Parathyroid adenoma (tissue), 2 donors: ENCODE data around the gene ITPR3.

ENCODE experiments used
- H2AFZ ChIP-seq: fragments of 300-600 bp; sonication (generic); one replicate; pipeline ENCODE4 v1.7.0; 2017; ENCODE audit warnings: antibody characterized with exemption, mild to moderate bottlenecking
- H3K27ac ChIP-seq: fragments of 300-600 bp; sonication (generic); one replicate; pipeline ENCODE4 v1.7.0; 2017
- H3K27me3 ChIP-seq: fragments of 300-600 bp; sonication (generic); one replicate; pipeline ENCODE4 v1.7.0; 2017; ENCODE audit warnings: low read length; ENCODE audit not compliant: control insufficient read depth, insufficient read depth
- H3K36me3 ChIP-seq: fragments of 300-600 bp; sonication (generic); one replicate; pipeline ENCODE4 v1.7.0; 2017; ENCODE audit warnings: low read length; ENCODE audit not compliant: control insufficient read depth, insufficient read depth
- H3K4me1 ChIP-seq: fragments of 300-600 bp; sonication (generic); one replicate; pipeline ENCODE4 v1.7.0; 2017; ENCODE audit warnings: control low read depth
- H3K4me2 ChIP-seq: fragments of 300-600 bp; sonication (generic); one replicate; pipeline ENCODE4 v1.7.0; 2017; ENCODE audit warnings: low read length
- H3K4me3 ChIP-seq: fragments of 300-600 bp; sonication (generic); one replicate; pipeline ENCODE4 v1.7.0; 2017; ENCODE audit warnings: low read depth, low read length
- H3K79me2 ChIP-seq: fragments of 300-600 bp; sonication (generic); one replicate; pipeline ENCODE4 v1.7.0; 2017; ENCODE audit warnings: control low read depth
- H3K9ac ChIP-seq: fragments of 300-600 bp; sonication (generic); one replicate; pipeline ENCODE4 v1.7.0; 2017; ENCODE audit warnings: mild to moderate bottlenecking
- H3K9me3 ChIP-seq: fragments of 300-600 bp; sonication (generic); one replicate; pipeline ENCODE4 v1.7.0; 2017; ENCODE audit warnings: low read length; ENCODE audit not compliant: control insufficient read depth
- TF ChIP-seq, protein P1 (sequence below): fragments of 300-600 bp; sonication (generic); IDR thresholded peaks from one replicate; pipeline ENCODE4 v1.7.0; 2017; ENCODE audit warnings: antibody characterized with exemption, mild to moderate bottlenecking
- donor health status: primary hyperparathyroidism.

ITPR3 gene

DNA sequence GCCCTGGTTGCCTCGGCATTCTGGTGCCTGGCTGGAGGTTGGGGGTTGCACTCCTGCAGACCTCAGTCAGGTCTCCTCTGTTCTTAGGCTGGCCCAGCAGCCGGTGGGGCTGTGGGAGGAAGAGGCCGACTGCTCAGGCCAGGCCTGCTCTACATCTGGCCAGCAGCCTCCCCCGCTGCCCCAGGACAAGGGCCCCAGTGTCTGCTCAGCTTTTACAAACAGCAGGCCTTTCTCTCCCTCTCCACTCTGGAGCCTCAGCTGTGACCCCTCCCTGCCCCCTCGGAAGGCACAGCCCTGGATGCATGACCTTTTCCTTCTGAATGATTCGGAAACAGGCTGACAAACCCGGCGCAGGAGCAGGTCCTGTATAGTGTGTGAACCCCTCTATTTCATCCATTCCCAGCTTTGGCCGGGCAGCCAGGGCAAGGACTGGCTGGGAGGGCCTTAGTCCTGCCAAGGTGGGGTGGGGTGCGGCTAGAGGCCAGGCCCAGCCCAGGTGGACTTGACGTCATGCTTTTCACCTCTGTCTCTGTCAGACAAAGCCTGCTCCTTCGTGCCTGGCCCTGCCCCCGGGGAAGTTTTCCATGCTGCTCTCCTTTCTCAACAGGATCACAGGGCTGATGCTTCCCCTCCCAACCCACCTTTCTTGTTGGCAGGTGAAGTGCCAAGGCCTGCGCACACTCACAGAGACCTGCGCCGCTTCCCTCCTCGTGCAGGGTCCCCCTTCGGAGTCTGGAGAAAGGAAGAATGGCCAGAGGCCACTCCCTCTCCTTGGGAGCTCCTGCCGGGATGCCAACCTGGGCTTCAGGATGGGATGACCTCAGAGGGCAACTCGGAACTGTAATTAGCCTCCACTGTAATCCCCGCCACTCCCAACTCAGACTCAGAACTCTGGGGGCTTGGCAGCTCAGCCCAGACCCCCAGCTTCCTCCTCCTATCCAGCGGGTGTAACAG lies 10.1 kb upstream of the ITPR3 start:
- Histone ChIP-seq H3K4me1 (no peaks in the 10 kb centered on the region), H3K4me3 (no peak overlapping the region), H3K9me3 (no peaks in the 10 kb centered on the region), H3K79me2 (no peaks in the 10 kb centered on the region), H3K27me3 (no peaks in the 10 kb centered on the region), H2AFZ (no peak overlapping the region), H3K36me3 (no peaks in the 10 kb centered on the region), H3K27ac (no peak overlapping the region), H3K4me2 (no peak overlapping the region), H3K9ac (no peak overlapping the region)
- TF ChIP-seq, protein P1, sequence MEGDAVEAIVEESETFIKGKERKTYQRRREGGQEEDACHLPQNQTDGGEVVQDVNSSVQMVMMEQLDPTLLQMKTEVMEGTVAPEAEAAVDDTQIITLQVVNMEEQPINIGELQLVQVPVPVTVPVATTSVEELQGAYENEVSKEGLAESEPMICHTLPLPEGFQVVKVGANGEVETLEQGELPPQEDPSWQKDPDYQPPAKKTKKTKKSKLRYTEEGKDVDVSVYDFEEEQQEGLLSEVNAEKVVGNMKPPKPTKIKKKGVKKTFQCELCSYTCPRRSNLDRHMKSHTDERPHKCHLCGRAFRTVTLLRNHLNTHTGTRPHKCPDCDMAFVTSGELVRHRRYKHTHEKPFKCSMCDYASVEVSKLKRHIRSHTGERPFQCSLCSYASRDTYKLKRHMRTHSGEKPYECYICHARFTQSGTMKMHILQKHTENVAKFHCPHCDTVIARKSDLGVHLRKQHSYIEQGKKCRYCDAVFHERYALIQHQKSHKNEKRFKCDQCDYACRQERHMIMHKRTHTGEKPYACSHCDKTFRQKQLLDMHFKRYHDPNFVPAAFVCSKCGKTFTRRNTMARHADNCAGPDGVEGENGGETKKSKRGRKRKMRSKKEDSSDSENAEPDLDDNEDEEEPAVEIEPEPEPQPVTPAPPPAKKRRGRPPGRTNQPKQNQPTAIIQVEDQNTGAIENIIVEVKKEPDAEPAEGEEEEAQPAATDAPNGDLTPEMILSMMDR, result no peak

DNA sequence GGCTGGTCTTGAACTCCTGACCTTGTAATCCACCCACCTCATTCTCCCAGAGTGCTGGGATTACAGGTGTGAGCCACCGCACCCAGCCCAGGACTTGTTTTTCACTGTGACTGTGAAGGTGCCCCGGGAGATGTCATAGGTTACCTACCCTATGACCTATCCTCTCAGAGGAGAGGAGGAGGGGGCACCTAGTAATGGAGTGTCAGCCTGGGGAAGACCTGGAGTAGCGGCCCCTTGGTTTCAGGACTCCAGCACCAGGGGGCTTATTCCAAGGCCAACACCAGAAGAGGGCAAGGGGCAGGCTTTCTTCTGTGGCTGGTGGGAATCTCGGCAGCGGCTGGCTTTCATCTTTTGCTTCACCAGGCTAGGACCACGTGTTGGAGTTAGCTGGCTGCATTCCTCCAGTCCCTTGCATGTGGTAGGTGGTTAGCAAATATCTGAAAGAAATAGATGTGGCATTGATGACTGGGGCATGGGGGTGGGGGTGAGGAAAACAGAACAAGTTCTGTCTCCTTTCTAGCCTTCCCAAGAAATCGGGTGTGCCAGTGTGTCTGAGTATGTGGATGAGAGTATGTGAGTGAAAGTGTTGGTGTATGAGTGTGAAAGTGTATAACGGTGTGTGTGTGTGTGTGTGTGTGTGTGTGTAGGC lies 7.9 kb upstream of the ITPR3 start:
- Histone ChIP-seq H2AFZ (no peak overlapping the region), H3K36me3 (no peaks in the 10 kb centered on the region), H3K9ac (no peak overlapping the region), H3K4me3 (no peak overlapping the region), H3K4me2 (no peak overlapping the region), H3K9me3 (no peaks in the 10 kb centered on the region), H3K27ac (no peak overlapping the region), H3K79me2 (no peaks in the 10 kb centered on the region), H3K27me3 (no peaks in the 10 kb centered on the region), H3K4me1 (no peaks in the 10 kb centered on the region)
- TF ChIP-seq, protein P1, result no peak

DNA sequence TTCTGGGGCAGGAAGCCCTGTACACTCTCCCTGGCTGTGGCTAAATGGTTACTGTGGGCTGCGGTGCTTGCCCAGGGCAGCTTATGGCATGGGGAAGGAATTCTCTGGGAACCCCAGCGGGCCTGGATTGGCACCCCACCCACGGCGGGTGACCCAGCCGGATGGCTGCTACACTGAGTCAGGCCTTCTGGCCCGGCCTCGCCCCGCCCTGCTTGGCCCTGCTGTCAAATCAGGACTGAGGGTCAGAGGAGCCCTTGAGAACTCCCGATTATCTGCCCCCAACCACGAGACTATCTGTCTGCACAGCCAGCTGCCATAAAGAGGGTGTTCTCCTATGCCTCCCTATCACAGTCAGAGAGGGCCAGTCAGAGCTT lies 7.3 kb upstream of the ITPR3 start:
- H3K4me1 ChIP-seq, result no peaks in the 10 kb centered on the region

DNA sequence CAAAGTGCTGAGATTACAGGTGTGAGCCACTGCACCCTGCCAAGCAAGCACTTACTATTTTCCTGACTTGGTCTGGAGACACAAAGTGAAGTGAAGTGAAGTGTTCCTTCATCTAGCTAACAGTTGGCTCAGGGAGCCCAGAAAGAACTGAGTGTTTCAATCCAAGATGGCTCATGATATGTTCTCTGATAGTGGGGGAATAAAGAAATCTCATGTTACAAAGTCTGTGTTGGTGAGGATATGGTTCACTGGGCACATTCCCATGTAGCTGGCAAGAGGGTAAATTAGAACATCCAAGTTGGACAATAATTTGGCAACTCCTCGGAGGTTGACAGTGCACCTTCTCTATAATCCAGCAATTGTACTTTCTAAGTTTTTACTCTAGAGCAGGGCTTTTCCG lies 5.0 kb upstream of the ITPR3 start:
- H3K27me3 ChIP-seq, result no peaks in the 10 kb centered on the region
- H3K36me3 ChIP-seq, result no peaks in the 10 kb centered on the region
- H3K4me2 ChIP-seq, result no peak overlapping the region
- no peak overlapping the region for H3K9ac ChIP-seq
- H3K9me3 ChIP-seq, result no peaks in the 10 kb centered on the region
- H3K4me3 ChIP-seq, result no peak overlapping the region
- no peaks in the 10 kb centered on the region for H3K79me2 ChIP-seq
- H3K27ac ChIP-seq, result no peak overlapping the region
- H2AFZ ChIP-seq, result no peak overlapping the region
- H3K4me1 ChIP-seq, result no peaks in the 10 kb centered on the region
- TF ChIP-seq, protein P1, result no peak

More for the DNA sequence above, 7.3 kb upstream of the ITPR3 start:
- H3K27ac ChIP-seq, result no peak overlapping the region
- no peak overlapping the region for H3K9ac ChIP-seq
- TF ChIP-seq, protein P1, result no peak
- H3K9me3 ChIP-seq, result no peaks in the 10 kb centered on the region
- H2AFZ ChIP-seq, result no peak overlapping the region
- no peak overlapping the region for H3K4me2 ChIP-seq
- H3K4me3 ChIP-seq, result no peak overlapping the region
- H3K79me2 ChIP-seq, result no peaks in the 10 kb centered on the region
- H3K36me3 ChIP-seq, result no peaks in the 10 kb centered on the region
- no peaks in the 10 kb centered on the region for H3K27me3 ChIP-seq
